Left lung (tissue), 10 donors: ENCODE data around the gene ATG9A. TPM values are rescaled to one million over a fixed set of nuclear protein-coding genes. Genes with fewer than 3 reads are reported as not detected.

Experiments used
- ATAC-seq: fragments of 200-7000 bp; cut with Tn5 transposase; one replicate; pipeline ENCODE4 v1.9.1; 2020; ENCODE audit warnings: moderate library complexity
- DNase-seq, 4 donors: peaks; one replicate each; pipeline ENCODE4 v3.0.0-alpha.2; 2013 to 2020
- H3K27ac ChIP-seq, 2 donors: fragments of 200-600 bp; sonication (generic) in 1 of 2; one replicate each; pipeline versions ENCODE4 v1.5.0 to v1.8.0; 2020 to 2021
- H3K27me3 ChIP-seq, 2 donors: fragments of 200-600 bp; sonication (generic) in 1 of 2; one replicate each; pipeline versions ENCODE4 v1.5.0 to v1.8.0; 2020 to 2021
- H3K36me3 ChIP-seq, 2 donors: fragments of 200-600 bp; sonication (generic) in 1 of 2; one replicate each; pipeline versions ENCODE4 v1.5.0 to v1.8.0; 2020 to 2021
- H3K4me1 ChIP-seq, 2 donors: fragments of 200-600 bp; one replicate each; pipeline ENCODE4 v1.8.0; 2021
- H3K4me3 ChIP-seq, 2 donors: fragments of 200-600 bp; sonication (generic) in 1 of 2; one replicate each; pipeline versions ENCODE4 v1.5.0 to v1.8.0; 2020 to 2021; ENCODE audit warnings: mild to moderate bottlenecking in 1 of 2
- H3K9me3 ChIP-seq, 2 donors: fragments of 200-600 bp; sonication (generic) in 1 of 2; one replicate each; pipeline versions ENCODE4 v1.5.0 to v1.8.0; 2020 to 2021
- intact Hi-C, 2 donors: fragments of 100-400 bp; cut with DNase I; formaldehyde crosslinking; loops; one replicate each; pipeline versions ENCODE4 v1.11.2 to v1.14.2; 2022
- polyA plus RNA-seq, 6 donors: library from polyadenylated mRNA; unstranded; fragments of 120-200 nt; gene quantifications; one replicate each; pipeline ENCODE4 v1.2.1, GENCODE V29; 2013; ENCODE audit not compliant: insufficient read length in 6 of 6
- total RNA-seq, 2 donors: library from RNA; stranded (reverse); fragmentation: NEBNext Ultra II Directional; extraction: Animal tissue kit (Norgen Biotek cat#: 25700); gene quantifications; one replicate each; pipeline ENCODE4 v1.2.1, GENCODE V29; 2021
- TF ChIP-seq, protein P1 (sequence below), 2 donors: fragments of 200-600 bp; sonication (generic) in 1 of 2; IDR thresholded peaks; one replicate each; pipeline versions ENCODE4 v1.5.0 to v1.8.0; 2021; ENCODE audit warnings: antibody characterized with exemption in 2 of 2
- donor health status: DM: no; HTN: yes; CAD: no.
- donor health status: DM: no; HTN: no; CAD: no.

Gene ATG9A
- total and polyA plus RNA-seq, 8 donors = 43.1 to 58.9 (median 48.7) TPM

DNA sequence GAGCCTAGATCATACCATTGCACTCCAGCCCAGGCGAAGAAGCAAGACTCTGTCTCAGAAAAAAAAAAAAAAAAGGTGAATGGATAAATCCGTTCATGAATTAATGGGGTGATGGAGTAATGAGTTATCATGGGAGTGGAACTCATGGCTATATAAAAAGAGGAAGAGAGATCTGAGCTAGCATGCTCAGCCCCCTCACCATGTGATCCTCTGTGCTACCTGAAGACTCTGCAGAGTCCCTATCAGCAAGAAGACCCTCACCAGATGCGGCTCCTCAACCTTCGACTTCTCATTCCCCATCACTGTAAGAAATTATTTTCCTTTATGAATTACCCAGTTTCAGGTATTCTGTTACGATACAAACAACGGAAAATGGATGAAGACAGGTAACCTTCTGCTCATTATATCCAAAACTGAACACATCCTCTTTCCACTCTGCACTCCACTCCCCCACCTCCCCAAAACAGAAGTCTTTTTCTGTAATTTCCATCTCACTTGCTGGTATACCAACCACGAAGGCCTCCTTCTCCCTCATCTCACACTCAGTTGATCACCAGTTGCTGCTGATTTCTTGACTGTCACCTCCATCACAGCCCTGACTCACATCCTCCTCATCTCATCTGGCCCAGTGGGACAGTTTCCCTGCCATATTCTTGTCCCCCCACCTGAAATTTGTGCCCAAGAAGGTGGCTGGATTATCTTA is 42.5 kb downstream of the ATG9A start:
- Histone ChIP-seq H3K27ac (no peak overlapping the region), H3K4me3 (no peak overlapping the region), H3K27me3 (no peaks in the 10 kb centered on the region), H3K36me3 (peaks cover 0 to 43% of the 10 kb centered on the region in 2 donors), H3K9me3 (no peaks in the 10 kb centered on the region), H3K4me1 (peaks cover 0 to 12% of the 10 kb centered on the region in 2 donors)
- intact Hi-C loops = no loop called here
- no peak for ATAC-seq
- DNase-seq = no peak
- TF ChIP-seq, protein P1, sequence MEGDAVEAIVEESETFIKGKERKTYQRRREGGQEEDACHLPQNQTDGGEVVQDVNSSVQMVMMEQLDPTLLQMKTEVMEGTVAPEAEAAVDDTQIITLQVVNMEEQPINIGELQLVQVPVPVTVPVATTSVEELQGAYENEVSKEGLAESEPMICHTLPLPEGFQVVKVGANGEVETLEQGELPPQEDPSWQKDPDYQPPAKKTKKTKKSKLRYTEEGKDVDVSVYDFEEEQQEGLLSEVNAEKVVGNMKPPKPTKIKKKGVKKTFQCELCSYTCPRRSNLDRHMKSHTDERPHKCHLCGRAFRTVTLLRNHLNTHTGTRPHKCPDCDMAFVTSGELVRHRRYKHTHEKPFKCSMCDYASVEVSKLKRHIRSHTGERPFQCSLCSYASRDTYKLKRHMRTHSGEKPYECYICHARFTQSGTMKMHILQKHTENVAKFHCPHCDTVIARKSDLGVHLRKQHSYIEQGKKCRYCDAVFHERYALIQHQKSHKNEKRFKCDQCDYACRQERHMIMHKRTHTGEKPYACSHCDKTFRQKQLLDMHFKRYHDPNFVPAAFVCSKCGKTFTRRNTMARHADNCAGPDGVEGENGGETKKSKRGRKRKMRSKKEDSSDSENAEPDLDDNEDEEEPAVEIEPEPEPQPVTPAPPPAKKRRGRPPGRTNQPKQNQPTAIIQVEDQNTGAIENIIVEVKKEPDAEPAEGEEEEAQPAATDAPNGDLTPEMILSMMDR (IDR thresholded peaks at IDR 0.05) = no peak

DNA sequence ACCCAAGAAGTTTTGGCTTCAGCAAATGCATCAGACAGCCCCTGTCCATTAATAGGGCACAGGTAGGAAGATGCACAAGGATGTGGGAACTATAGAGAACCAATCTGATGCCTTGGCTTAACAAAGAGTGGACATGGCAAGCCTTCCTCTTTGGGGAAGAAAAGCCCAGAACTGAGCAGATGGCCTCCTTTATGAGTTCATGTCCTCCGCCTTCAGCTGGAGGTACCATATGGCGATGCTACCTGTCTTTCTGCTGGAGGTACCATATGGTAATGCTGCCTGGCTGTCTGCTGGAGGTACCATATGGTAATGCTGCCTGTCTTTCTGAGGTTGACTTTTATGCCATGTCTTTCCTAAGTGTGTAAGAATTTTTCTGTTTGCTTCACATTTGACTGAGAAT is 45.3 kb downstream of the ATG9A start:
- TF ChIP-seq, protein P1 (IDR thresholded peaks at IDR 0.05) = no peak
- Histone ChIP-seq H3K27ac (no peak overlapping the region), H3K9me3 (no peaks in the 10 kb centered on the region), H3K36me3 (peaks cover 0 to 66% of the 10 kb centered on the region in 2 donors), H3K4me3 (no peak overlapping the region), H3K27me3 (no peaks in the 10 kb centered on the region), H3K4me1 (peaks cover 4 to 37% of the 10 kb centered on the region in 2 donors)
- DNase-seq (no peak), ATAC-seq (no peak)
- intact Hi-C loops = no loop called here

DNA sequence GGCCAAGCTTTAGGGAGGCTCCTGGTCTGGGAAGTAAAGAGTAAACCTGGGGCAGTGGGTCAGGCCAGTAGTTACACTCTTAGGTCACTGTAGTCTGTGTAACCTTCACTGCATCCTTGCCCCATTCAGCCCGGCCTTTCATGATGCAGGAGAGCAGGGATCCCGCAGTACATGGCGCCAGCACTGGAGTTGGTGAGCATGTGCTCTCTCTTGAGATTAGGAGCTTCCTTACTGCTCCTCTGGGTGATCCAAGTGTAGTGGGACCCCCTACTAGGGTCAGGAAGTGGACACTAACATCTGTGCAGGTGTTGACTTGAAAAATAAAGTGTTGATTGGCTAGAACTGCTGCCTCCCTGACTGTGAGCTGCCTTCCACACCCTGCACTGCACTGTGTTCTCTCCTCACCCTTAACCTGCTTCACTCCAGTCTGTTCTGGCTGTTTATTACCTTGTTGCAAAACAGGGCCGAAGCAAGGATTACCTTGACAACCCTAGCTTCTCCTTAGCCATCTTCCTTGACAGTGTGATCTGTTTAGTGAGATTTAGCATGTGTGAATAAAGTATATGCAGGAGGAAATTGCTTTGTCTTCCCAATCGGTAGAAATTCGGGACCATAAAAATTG is 46.2 kb downstream of the ATG9A start:
- Histone ChIP-seq H3K27me3 (no peaks in the 10 kb centered on the region), H3K27ac (no peak overlapping the region), H3K4me3 (no peak overlapping the region), H3K36me3 (peaks cover 0 to 66% of the 10 kb centered on the region in 2 donors), H3K4me1 (peaks cover 8 to 43% of the 10 kb centered on the region in 2 donors), H3K9me3 (no peaks in the 10 kb centered on the region)
- intact Hi-C loops = no loop called here
- no peak for ATAC-seq
- no peak for DNase-seq
- TF ChIP-seq, protein P1 (IDR thresholded peaks at IDR 0.05) = no peak

GRCh38 chr2:219182331-219183150 is 46.9 kb downstream of the ATG9A start:
- intact Hi-C loops = no loop called here
- TF ChIP-seq, protein P1 (IDR thresholded peaks at IDR 0.05) = no peak
- Histone ChIP-seq H3K27me3 (no peaks in the 10 kb centered on the region), H3K27ac (peak overlapping the region in 1 of 2 donors; percentile 34), H3K9me3 (no peaks in the 10 kb centered on the region), H3K4me1 (peaks cover 8 to 43% of the 10 kb centered on the region in 2 donors), H3K4me3 (no peak overlapping the region), H3K36me3 (peaks cover 0 to 66% of the 10 kb centered on the region in 2 donors)
- ATAC-seq (no peak), DNase-seq (no peak)

DNA sequence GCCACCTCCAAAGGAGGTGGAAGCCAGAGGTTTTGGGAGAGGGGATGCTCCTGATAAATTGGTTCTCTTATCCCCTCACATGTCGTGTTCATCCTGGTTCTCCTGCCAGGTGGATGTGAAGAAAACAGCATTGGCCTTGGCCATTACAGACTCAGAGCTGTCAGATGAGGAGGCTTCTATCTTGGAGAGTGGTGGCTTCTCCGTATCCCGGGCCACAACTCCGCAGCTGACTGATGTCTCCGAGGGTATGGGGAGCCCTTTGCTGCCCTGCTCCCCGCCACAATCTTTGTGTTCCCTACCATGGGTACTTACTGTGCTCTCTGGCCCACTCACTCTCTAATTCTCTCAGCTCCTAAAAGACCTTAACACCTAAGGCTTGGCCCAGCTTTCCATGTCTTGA is 47.9 kb downstream of the ATG9A start:
- TF ChIP-seq, protein P1 (IDR thresholded peaks at IDR 0.05) = no peak
- Histone ChIP-seq H3K36me3 (peaks cover 0 to 66% of the 10 kb centered on the region in 2 donors), H3K27ac (peak overlapping the region in 1 of 2 donors; percentile 34)

More for the DNA sequence above, 47.9 kb downstream of the ATG9A start:
- no peak for DNase-seq
- no peak for ATAC-seq
- Histone ChIP-seq H3K4me1 (peaks cover 8 to 46% of the 10 kb centered on the region in 2 donors), H3K9me3 (no peaks in the 10 kb centered on the region), H3K4me3 (no peak overlapping the region), H3K27me3 (no peaks in the 10 kb centered on the region)
- intact Hi-C loops = no loop called here
